ENCODE results near the gene RNF166. TPM values are rescaled to one million over a fixed set of nuclear protein-coding genes. Genes with fewer than 3 reads are reported as not detected.
A peak's percentile ranks its signal among the peaks of the same experiment; 100 is the strongest.

Gene RNF166
- total RNA-seq, 4 donors from 2014 or later = 19.5 to 27.8 (median 22.3) TPM

- Histone ChIP-seq H3K4me1 (peaks cover 0 to 78% (median 27%) of the 10 kb centered on the region in 3 donors), H3K27ac (peak overlapping the region; percentile 40 to 93 (median 90)), H3K9me3 (no peaks in the 10 kb centered on the region), H3K4me3 (peak overlapping the region; percentile 71 to 99), H3K27me3 (no peaks in the 10 kb centered on the region), H3K36me3 (peaks cover 0 to 40% of the 10 kb centered on the region in 2 donors)
- ATAC-seq = no peak
- 20 to 22% methylated on average over 1 to 4 of the region's 9 CpGs for WGBS, 2 donors (ENCODE audit: low coverage in 1 of 2)
- TF ChIP-seq POLR2A (IDR thresholded peaks at IDR 0.05) = no peak
- no peak for TF ChIP-seq POLR2AphosphoS5 (IDR thresholded peaks at IDR 0.05)
- no peak for TF ChIP-seq EP300 (IDR thresholded peaks at IDR 0.05)
These were observed 1.0 kb downstream of the RNF166 start for GRCh38 chr16:88705076-88705684.

DNA sequence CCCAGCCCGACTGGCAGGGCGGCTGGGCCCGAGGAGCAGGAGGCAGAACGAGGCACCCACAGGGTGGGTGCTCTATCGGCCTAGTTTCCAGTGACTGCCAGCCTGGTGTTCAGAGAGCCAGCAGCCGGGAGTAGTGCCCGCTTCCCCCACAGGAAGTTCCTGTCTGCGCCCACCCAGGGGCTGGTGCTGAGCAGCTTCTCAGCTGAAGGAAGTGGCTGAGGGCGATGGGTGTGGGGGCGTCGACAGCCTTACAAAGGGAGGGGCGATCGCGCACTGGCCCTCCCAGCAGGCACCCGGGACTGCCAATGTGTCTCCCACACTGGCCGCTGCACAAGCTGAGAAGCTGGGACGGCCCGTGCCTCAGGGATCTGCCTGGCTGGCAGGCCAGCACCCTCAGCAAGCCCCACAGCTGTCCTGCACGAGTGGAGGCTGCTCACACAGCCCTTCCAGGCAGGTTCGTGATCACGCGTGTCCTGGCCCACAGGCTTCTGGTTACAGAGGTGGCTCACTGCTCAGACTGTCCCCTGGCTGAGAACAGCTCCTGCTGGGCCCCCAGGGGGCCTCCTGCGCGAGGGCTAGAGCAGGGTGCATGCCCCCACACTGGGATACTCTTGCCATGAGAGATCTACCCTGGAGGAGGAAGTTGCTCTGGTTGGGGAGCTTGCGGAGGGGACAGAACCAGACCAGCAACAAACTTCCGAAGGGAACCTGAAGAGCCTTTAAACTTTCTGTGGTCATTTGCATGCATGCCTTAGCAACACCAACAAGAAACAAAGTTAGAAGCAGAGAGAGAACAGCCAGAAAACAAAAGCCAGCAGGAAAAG lies 2.5 kb downstream of the RNF166 start:
- peaks cover 0 to 85% (median 27%) of the 10 kb centered on the region in 3 donors for H3K4me1 ChIP-seq
- ATAC-seq = no peak
- H3K27ac ChIP-seq = peak overlapping the region in 3 of 4 donors; percentile 35 to 90 (median 62)

DNA sequence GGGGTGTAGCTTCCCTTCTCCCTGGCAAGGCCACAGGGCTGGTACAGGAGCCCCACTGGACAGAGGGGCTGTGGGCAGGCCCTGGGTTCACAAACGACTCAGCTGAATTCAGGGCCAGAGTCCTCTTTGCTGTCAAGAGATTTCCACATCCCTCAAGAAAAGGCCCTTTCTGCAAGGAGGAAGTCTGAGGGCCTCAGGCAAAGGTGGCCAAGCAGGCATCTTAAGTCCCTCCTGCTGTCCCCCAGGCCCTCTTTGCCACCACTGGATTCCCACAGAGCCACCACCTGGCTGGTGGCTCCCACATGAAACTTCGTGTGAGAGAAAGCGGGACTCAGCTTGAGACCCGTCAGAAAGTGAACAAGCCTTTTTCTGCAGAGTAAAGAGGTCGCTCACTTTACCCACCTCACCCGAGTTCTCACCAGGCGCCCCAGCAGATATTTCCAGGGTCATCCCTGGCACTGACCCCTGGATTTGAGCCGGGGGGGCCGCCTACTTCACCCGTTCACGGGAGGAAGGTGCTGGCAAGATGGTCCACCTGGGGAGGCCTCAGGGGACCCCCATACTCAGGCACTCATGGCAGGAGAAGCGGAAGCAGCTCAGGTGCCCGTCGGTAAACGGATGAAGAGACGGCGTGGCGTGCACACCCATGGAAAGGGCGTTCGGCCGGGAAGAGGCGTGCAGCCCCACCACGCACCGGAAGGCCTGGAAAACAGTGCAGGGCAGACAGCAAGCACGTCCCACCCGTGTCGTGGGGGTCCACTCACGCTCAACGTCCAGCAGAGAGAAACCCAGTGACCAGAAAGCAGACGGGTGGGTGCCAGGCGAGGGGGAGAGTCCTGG lies 3.6 kb downstream of the RNF166 start:
- ATAC-seq = no peak
- TF ChIP-seq POLR2AphosphoS5 (IDR thresholded peaks at IDR 0.05) = no peak
- TF ChIP-seq EP300 (IDR thresholded peaks at IDR 0.05) = no peak
- TF ChIP-seq POLR2A (IDR thresholded peaks at IDR 0.05) = no peak
- H3K4me1 ChIP-seq = peaks cover 0 to 74% (median 26%) of the 10 kb centered on the region in 3 donors
- H3K36me3 ChIP-seq = peaks cover 0 to 52% of the 10 kb centered on the region in 2 donors
- no peaks in the 10 kb centered on the region for H3K9me3 ChIP-seq
- peak overlapping the region in 3 of 4 donors; percentile 35 to 90 (median 62) for H3K27ac ChIP-seq
- H3K4me3 ChIP-seq = peak overlapping the region in 1 of 2 donors; percentile 12
- H3K27me3 ChIP-seq = no peaks in the 10 kb centered on the region
- WGBS, 2 donors (ENCODE audit: low coverage in 1 of 2) = 75% methylated on average over 5 of the region's 31 CpGs; no CpG with 5 or more reads in 1 of the 2 donors

More for the DNA sequence above, 2.5 kb downstream of the RNF166 start:
- Histone ChIP-seq H3K4me3 (peak overlapping the region in 1 of 2 donors; percentile 12), H3K27me3 (no peaks in the 10 kb centered on the region), H3K36me3 (peaks cover 0 to 44% of the 10 kb centered on the region in 2 donors), H3K9me3 (no peaks in the 10 kb centered on the region)
- 70 to 71% methylated on average over 7 to 13 of the region's 26 CpGs for WGBS, 2 donors (ENCODE audit: low coverage in 1 of 2)
- TF ChIP-seq CTCF (IDR thresholded peaks at IDR 0.05) = no peak
- TF ChIP-seq POLR2AphosphoS5 (IDR thresholded peaks at IDR 0.05) = no peak
- TF ChIP-seq EP300 (IDR thresholded peaks at IDR 0.05) = no peak
- TF ChIP-seq POLR2A (IDR thresholded peaks at IDR 0.05) = no peak

GRCh38 chr16:88701581-88702370 lies 4.4 kb downstream of the RNF166 start:
- TF ChIP-seq CTCF (IDR thresholded peaks at IDR 0.05) = no peak
- Histone ChIP-seq H3K27me3 (no peaks in the 10 kb centered on the region), H3K9me3 (no peaks in the 10 kb centered on the region), H3K4me3 (peak overlapping the region in 1 of 2 donors; percentile 11), H3K27ac (peak overlapping the region in 3 of 4 donors; percentile 43 to 90 (median 64)), H3K36me3 (peaks cover 0 to 60% of the 10 kb centered on the region in 2 donors), H3K4me1 (peaks cover 0 to 66% (median 18%) of the 10 kb centered on the region in 3 donors)
- ATAC-seq = no peak
- no CpG with 5 or more reads among the region's 30 CpGs for WGBS, 2 donors (ENCODE audit: low coverage in 1 of 2)
